GM12892 (cell line): ENCODE results near the gene BIRC3.

Experiments used
- POLR2A ChIP-seq: IDR thresholded peaks from 2 replicates; pipeline ENCODE4 v1.6.1; 2011; ENCODE audit warnings: low read depth, low read length, control low read depth
- POLR2AphosphoS5 ChIP-seq: IDR thresholded peaks from 2 replicates; pipeline ENCODE4 v1.6.1; 2011; ENCODE audit warnings: low read depth, low read length, control low read depth

DNA sequence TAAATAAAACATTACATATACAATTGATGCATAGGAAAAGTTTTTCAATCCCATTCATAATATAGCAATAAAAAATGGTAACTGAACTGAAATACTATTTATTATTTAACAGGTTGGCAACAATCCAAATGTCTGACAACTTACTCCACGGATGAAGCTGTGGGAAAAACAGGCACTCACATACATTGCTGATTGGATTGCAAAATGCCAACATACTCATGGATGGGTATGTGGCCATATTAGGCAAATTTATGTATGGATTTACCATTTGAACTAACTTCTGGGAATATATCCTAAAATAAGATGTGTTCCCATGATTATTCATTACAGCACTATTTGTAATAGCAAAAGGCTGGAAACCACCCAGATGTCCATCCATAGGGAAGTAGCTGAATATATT lies 26.5 kb downstream of the BIRC3 start:
- TF ChIP-seq POLR2AphosphoS5 (no peak), POLR2A (no peak)
